GM23248 (cell line): ENCODE measurements around the gene KRTAP10-10. TPM values are rescaled to one million over a fixed set of nuclear protein-coding genes. Genes with fewer than 3 reads are reported as not detected.

Source experiments
- DNase-seq: peaks from one replicate; pipeline ENCODE4 v3.0.0-alpha.2; 2015
- H2AFZ ChIP-seq: fragments of 200-600 bp; sonication (generic); 2 replicates; pipeline ENCODE4 v1.6.1; 2016; ENCODE audit warnings: antibody characterized with exemption
- H3F3A ChIP-seq: fragments of 200-600 bp; sonication (generic); 2 replicates; pipeline ENCODE4 v1.6.1; 2016; ENCODE audit warnings: mild to moderate bottlenecking, antibody characterized with exemption, mixed run types; ENCODE audit not compliant: insufficient read depth
- H3K27ac ChIP-seq: fragments of 200-600 bp; sonication (generic); 2 replicates; pipeline ENCODE4 v1.5.1; 2016; ENCODE audit warnings: mild to moderate bottlenecking
- H3K27me3 ChIP-seq: fragments of 200-600 bp; sonication (generic); replicated peaks from 2 replicates; pipeline ENCODE4 v1.6.1; 2016; ENCODE audit warnings: mild to moderate bottlenecking; ENCODE audit not compliant: insufficient read depth
- H3K36me3 ChIP-seq: fragments of 200-600 bp; sonication (generic); 2 replicates; pipeline ENCODE4 v1.6.1; 2016; ENCODE audit warnings: low read depth, mild to moderate bottlenecking
- H3K4me1 ChIP-seq: fragments of 200-600 bp; sonication (generic); 2 replicates; pipeline ENCODE4 v1.6.1; 2016; ENCODE audit warnings: mild to moderate bottlenecking; ENCODE audit not compliant: insufficient read depth
- H3K4me2 ChIP-seq: fragments of 200-600 bp; sonication (generic); one replicate; pipeline ENCODE4 v1.6.1; 2016; ENCODE audit warnings: mild to moderate bottlenecking; ENCODE audit not compliant: unreplicated experiment
- H3K4me3 ChIP-seq: fragments of 200-600 bp; sonication (generic); 2 replicates; pipeline ENCODE4 v1.5.1; 2016; ENCODE audit warnings: mild to moderate bottlenecking
- H3K79me2 ChIP-seq: fragments of 200-600 bp; sonication (generic); 2 replicates; pipeline ENCODE4 v1.6.1; 2016; ENCODE audit warnings: mild to moderate bottlenecking; ENCODE audit not compliant: insufficient read depth
- H3K9ac ChIP-seq: fragments of 200-600 bp; sonication (generic); 2 replicates; pipeline ENCODE4 v1.6.1; 2016; ENCODE audit warnings: mild to moderate bottlenecking
- H3K9me2 ChIP-seq: fragments of 200-600 bp; sonication (generic); 2 replicates; pipeline ENCODE4 v1.6.1; 2016; ENCODE audit warnings: mixed run types, mild to moderate bottlenecking, moderate library complexity; ENCODE audit not compliant: insufficient read depth
- H3K9me3 ChIP-seq: fragments of 200-600 bp; sonication (generic); one replicate; pipeline ENCODE4 v1.6.1; 2017; ENCODE audit warnings: low read depth
- H4K20me1 ChIP-seq: fragments of 200-600 bp; sonication (generic); 2 replicates; pipeline ENCODE4 v1.6.0; 2016; ENCODE audit not compliant: insufficient read depth
- EZH2 ChIP-seq: fragments of 200-600 bp; sonication (generic); IDR thresholded peaks from 2 replicates; pipeline ENCODE4 v1.6.1; 2018; ENCODE audit warnings: antibody characterized with exemption, mild to moderate bottlenecking; ENCODE audit not compliant: insufficient read depth, poor library complexity, severe bottlenecking
- EZH2phosphoT487 ChIP-seq: fragments of 200-600 bp; sonication (generic); IDR thresholded peaks from 2 replicates; pipeline ENCODE4 v1.6.1; 2018; ENCODE audit warnings: antibody characterized with exemption, moderate library complexity, mild to moderate bottlenecking, low read depth; ENCODE audit not compliant: insufficient read depth
- WGBS, 2 experiments: methylation state at CpG; one replicate each; pipeline ENCODE4 v1.1.6; 2015 to 2017; ENCODE audit warnings: low lambda C conversion rate in 2 of 2, low coverage in 1 of 2; ENCODE audit errors: missing lambda C conversion rate in 2 of 2; 5-methylcytosine and 5-hydroxymethylcytosine counted together
- in situ Hi-C: fragments of 300-500 bp; cut with MboI; formaldehyde crosslinking; loops from 2 replicates; pipeline ENCODE4 v1.15.0; 2020
- polyA plus RNA-seq: library from polyadenylated mRNA; unstranded; fragments of >200 nt; fragmentation: Nextera tagmentation; extraction: Ambion mirVana; gene quantifications from 2 replicates; pipeline ENCODE4 v1.2.1, GENCODE V29; 2016
- total RNA-seq: library from RNA; depleted of rRNA; stranded (reverse); fragments of >200 nt; shearing (Covaris generic); gene quantifications from 2 replicates; pipeline ENCODE4 v1.2.3, GENCODE V29; 2014

KRTAP10-10 gene
- total and polyA plus RNA-seq, 2 experiments from 2014 or later = not detected

- no peaks in the 10 kb centered on the region for H3F3A ChIP-seq
- H2AFZ ChIP-seq = no peak overlapping the region
- no peak overlapping the region for H3K4me3 ChIP-seq
- TF ChIP-seq EZH2phosphoT487 = no peak
- TF ChIP-seq EZH2 = no peak
- no peaks in the 10 kb centered on the region for H4K20me1 ChIP-seq
- no peaks in the 10 kb centered on the region for H3K9me2 ChIP-seq
- in situ Hi-C loops = no loop called here
- no peak for DNase-seq
- no peak overlapping the region for H3K9ac ChIP-seq
- H3K27me3 ChIP-seq = peaks cover 4% of the 10 kb centered on the region; the same call in 1 of the 2 replicates
- H3K36me3 ChIP-seq = no peaks in the 10 kb centered on the region
- WGBS, 2 experiments = 5 to 6% methylated on average over 8 of the region's 8 CpGs
- no peak overlapping the region for H3K27ac ChIP-seq
- no peaks in the 10 kb centered on the region for H3K9me3 ChIP-seq
- H3K4me2 ChIP-seq = no peak overlapping the region
- no peaks in the 10 kb centered on the region for H3K79me2 ChIP-seq
- H3K4me1 ChIP-seq = no peaks in the 10 kb centered on the region
Measured at GRCh38 chr21:44647222-44647552, 10.0 kb downstream of the KRTAP10-10 start.

DNA sequence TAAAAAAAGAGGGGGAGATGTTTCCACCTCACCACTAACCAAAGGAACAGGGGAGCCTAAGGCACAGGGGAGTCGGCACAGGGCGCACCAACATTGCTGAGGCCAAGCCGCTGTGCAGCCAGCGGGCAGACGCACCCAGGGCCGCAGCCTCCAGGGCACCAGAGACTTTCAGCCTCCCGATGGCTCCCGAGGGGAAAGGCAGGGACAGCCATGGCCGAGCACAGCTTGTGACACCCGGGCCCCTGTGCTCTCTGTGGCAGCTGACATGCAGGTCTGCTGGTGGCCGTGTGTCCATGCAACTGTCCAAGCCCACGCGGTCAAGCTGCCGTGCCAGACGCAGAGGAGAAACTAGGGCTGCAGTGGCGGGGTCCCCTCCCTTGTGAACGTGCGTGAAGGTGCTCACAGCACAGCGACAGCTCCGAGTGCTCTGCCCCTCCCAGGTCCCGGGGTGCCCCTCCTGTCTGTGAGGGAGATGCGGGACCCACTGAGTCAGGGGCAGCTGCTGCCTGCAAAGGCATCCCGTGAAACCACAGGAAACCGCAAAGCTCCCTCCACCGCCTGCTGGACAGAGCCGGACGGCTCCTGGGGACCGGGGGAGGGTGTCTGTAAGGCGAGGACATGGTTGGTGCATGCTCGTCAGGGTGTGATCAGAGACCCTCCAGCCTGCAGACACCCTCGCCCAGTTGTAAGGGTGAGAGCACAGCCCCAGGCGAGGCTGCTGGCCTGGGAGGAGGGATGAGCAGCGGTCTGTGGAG, 11.6 kb downstream of the KRTAP10-10 start:
- no peaks in the 10 kb centered on the region for H4K20me1 ChIP-seq
- H3K4me2 ChIP-seq = no peak overlapping the region
- H3K27me3 ChIP-seq = peaks cover 14% of the 10 kb centered on the region
- H2AFZ ChIP-seq = no peak overlapping the region
- H3F3A ChIP-seq = no peaks in the 10 kb centered on the region
- no peaks in the 10 kb centered on the region for H3K36me3 ChIP-seq
- no peak overlapping the region for H3K4me3 ChIP-seq
- H3K4me1 ChIP-seq = no peaks in the 10 kb centered on the region
- in situ Hi-C loops = no loop called here
- no peak for DNase-seq
- H3K9ac ChIP-seq = no peak overlapping the region
- TF ChIP-seq EZH2 (no peak), EZH2phosphoT487 (no peak)
- no peak overlapping the region for H3K27ac ChIP-seq
- H3K9me3 ChIP-seq = no peaks in the 10 kb centered on the region
- no peaks in the 10 kb centered on the region for H3K9me2 ChIP-seq
- 51% methylated on average over 33 of the region's 33 CpGs for WGBS, 2 experiments
- no peaks in the 10 kb centered on the region for H3K79me2 ChIP-seq

GRCh38 chr21:44649521-44650100, 12.5 kb downstream of the KRTAP10-10 start:
- Histone ChIP-seq H3K27me3 (peaks cover 14% of the 10 kb centered on the region), H2AFZ (no peak overlapping the region), H3K9me3 (no peaks in the 10 kb centered on the region), H3K4me1 (no peaks in the 10 kb centered on the region), H3K27ac (no peak overlapping the region), H3K9ac (no peak overlapping the region), H4K20me1 (no peaks in the 10 kb centered on the region), H3K79me2 (no peaks in the 10 kb centered on the region), H3K36me3 (no peaks in the 10 kb centered on the region), H3K9me2 (no peaks in the 10 kb centered on the region), H3K4me2 (no peak overlapping the region), H3K4me3 (no peak overlapping the region), H3F3A (no peaks in the 10 kb centered on the region)
- in situ Hi-C loops = no loop called here
- DNase-seq = no peak
- TF ChIP-seq EZH2 (no peak), EZH2phosphoT487 (no peak)
- WGBS, 2 experiments = 48 to 51% methylated on average over 18 of the region's 18 CpGs

DNA sequence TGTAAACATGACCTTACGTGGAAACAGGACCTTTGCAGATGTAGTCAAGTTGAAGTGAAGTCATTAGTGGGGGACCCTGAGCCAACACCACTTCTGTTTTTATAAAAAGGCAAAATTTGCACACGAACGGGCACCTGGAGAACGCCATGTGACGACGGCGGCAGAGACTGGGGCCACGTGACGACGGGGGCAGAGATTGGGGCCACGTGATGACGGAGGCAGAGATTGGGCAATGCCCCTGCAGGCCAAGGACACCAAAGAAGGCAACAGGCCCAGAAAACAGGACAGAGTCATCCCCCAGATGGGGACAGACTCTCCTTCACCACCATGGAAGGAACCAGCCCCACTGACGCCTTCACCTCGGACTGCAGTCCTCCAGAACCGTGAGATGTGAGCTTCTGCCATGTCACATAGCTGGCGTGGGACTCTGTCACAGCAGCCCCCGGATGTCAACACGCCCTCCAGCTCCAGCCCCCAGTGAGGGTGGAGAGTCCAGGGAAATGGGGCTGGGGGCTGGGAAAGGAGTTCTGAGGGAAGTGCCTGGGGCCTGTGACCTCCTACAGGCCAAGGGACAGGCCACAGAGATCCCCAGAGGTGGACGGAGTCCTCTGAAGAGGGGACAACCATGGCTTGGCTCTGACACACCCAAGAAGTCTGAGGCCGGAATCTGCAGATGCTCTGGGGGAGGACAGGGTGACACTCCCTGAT, 13.3 kb downstream of the KRTAP10-10 start:
- Histone ChIP-seq H3K9me3 (no peaks in the 10 kb centered on the region), H3K27ac (no peak overlapping the region), H3K9ac (no peak overlapping the region), H3K27me3 (peaks cover 14% of the 10 kb centered on the region), H4K20me1 (no peaks in the 10 kb centered on the region), H3K79me2 (no peaks in the 10 kb centered on the region), H3K4me2 (no peak overlapping the region), H2AFZ (no peak overlapping the region), H3K4me1 (no peaks in the 10 kb centered on the region), H3K9me2 (no peaks in the 10 kb centered on the region), H3K4me3 (no peak overlapping the region), H3K36me3 (no peaks in the 10 kb centered on the region), H3F3A (no peaks in the 10 kb centered on the region)
- no peak for TF ChIP-seq EZH2
- TF ChIP-seq EZH2phosphoT487 = no peak
- 57 to 63% methylated on average over 20 of the region's 20 CpGs for WGBS, 2 experiments
- DNase-seq = no peak
- in situ Hi-C loops = no loop called here
